Renal pelvis (tissue), 12 donors: ENCODE results near the gene HEXA. TPM values are rescaled to one million over a fixed set of nuclear protein-coding genes. Genes with fewer than 3 reads are reported as not detected.
"Not testable (repeated sequence)": the region's sequence is repeated elsewhere in the genome, so short reads cannot be mapped to it uniquely, and the experiment has no call there.

ENCODE experiments used
- DNase-seq: peaks from one replicate; pipeline ENCODE4 v3.0.0-alpha.2; 2013
- long read RNA-seq, 16 experiments: transcript quantifications; one replicate each; lab custom pipeline, GENCODE V29; 2026
- polyA plus RNA-seq, 3 donors: library from polyadenylated mRNA; unstranded; fragments of 120-200 nt; gene quantifications; one replicate each; pipeline ENCODE4 v1.2.1, GENCODE V29; 2013; ENCODE audit not compliant: insufficient read length in 3 of 3

HEXA gene
- polyA plus RNA-seq, result 100 to 1,000 TPM; 109 to 119 (median 117) TPM
- long read RNA-seq, donor 1, full-length matches to known transcripts, result 33 of 38 reads
- long read RNA-seq, donor 1, partial matches to known transcripts, result 5 of 38 reads
- long read RNA-seq, donor 1, other reads (novel, unspliced or antisense), result 0 of 38 reads
- long read RNA-seq, donor 2, full-length matches to known transcripts, result 42 of 42 reads
- long read RNA-seq, donor 2, partial matches to known transcripts, result 0 of 42 reads
- long read RNA-seq, donor 2, other reads (novel, unspliced or antisense), result 0 of 42 reads
- long read RNA-seq, donor 3, full-length matches to known transcripts, result 18 of 45 reads
- long read RNA-seq, donor 3, partial matches to known transcripts, result 27 of 45 reads
- long read RNA-seq, donor 3, other reads (novel, unspliced or antisense), result 0 of 45 reads
- long read RNA-seq, donor 4, full-length matches to known transcripts, result 49 of 49 reads
- long read RNA-seq, donor 4, partial matches to known transcripts, result 0 of 49 reads
- long read RNA-seq, donor 4, other reads (novel, unspliced or antisense), result 0 of 49 reads
- long read RNA-seq, donor 5, full-length matches to known transcripts, result 20 of 25 reads
- long read RNA-seq, donor 5, partial matches to known transcripts, result 5 of 25 reads
- long read RNA-seq, donor 5, other reads (novel, unspliced or antisense), result 0 of 25 reads
- long read RNA-seq, donor 6, full-length matches to known transcripts, result 37 of 48 reads
- long read RNA-seq, donor 6, partial matches to known transcripts, result 11 of 48 reads
- long read RNA-seq, donor 6, other reads (novel, unspliced or antisense), result 0 of 48 reads
- long read RNA-seq, donor 7, full-length matches to known transcripts, result 32 of 32 reads
- long read RNA-seq, donor 7, partial matches to known transcripts, result 0 of 32 reads
- long read RNA-seq, donor 7, other reads (novel, unspliced or antisense), result 0 of 32 reads
- long read RNA-seq, donor 8, full-length matches to known transcripts, result 13 of 21 reads
- long read RNA-seq, donor 8, partial matches to known transcripts, result 8 of 21 reads
- long read RNA-seq, donor 8, other reads (novel, unspliced or antisense), result 0 of 21 reads
- long read RNA-seq, donor 9, full-length matches to known transcripts, result 46 of 46 reads
- long read RNA-seq, donor 9, partial matches to known transcripts, result 0 of 46 reads
- long read RNA-seq, donor 9, other reads (novel, unspliced or antisense), result 0 of 46 reads
- long read RNA-seq, donor 10, full-length matches to known transcripts, result 28 of 33 reads
- long read RNA-seq, donor 10, partial matches to known transcripts, result 5 of 33 reads
- long read RNA-seq, donor 10, other reads (novel, unspliced or antisense), result 0 of 33 reads
- long read RNA-seq, donor 11, full-length matches to known transcripts, result 9 of 16 reads
- long read RNA-seq, donor 11, partial matches to known transcripts, result 7 of 16 reads
- long read RNA-seq, donor 11, other reads (novel, unspliced or antisense), result 0 of 16 reads
- long read RNA-seq, donor 12, full-length matches to known transcripts, result 53 of 70 reads
- long read RNA-seq, donor 12, partial matches to known transcripts, result 17 of 70 reads
- long read RNA-seq, donor 12, other reads (novel, unspliced or antisense), result 0 of 70 reads
- long read RNA-seq, donor 13, full-length matches to known transcripts, result 16 of 28 reads
- long read RNA-seq, donor 13, partial matches to known transcripts, result 12 of 28 reads
- long read RNA-seq, donor 13, other reads (novel, unspliced or antisense), result 0 of 28 reads
- long read RNA-seq, donor 14, result 0 reads
- long read RNA-seq, donor 15, result 0 reads
- long read RNA-seq, donor 16, full-length matches to known transcripts, result 26 of 31 reads
- long read RNA-seq, donor 16, partial matches to known transcripts, result 5 of 31 reads
- long read RNA-seq, donor 16, other reads (novel, unspliced or antisense), result 0 of 31 reads

DNA sequence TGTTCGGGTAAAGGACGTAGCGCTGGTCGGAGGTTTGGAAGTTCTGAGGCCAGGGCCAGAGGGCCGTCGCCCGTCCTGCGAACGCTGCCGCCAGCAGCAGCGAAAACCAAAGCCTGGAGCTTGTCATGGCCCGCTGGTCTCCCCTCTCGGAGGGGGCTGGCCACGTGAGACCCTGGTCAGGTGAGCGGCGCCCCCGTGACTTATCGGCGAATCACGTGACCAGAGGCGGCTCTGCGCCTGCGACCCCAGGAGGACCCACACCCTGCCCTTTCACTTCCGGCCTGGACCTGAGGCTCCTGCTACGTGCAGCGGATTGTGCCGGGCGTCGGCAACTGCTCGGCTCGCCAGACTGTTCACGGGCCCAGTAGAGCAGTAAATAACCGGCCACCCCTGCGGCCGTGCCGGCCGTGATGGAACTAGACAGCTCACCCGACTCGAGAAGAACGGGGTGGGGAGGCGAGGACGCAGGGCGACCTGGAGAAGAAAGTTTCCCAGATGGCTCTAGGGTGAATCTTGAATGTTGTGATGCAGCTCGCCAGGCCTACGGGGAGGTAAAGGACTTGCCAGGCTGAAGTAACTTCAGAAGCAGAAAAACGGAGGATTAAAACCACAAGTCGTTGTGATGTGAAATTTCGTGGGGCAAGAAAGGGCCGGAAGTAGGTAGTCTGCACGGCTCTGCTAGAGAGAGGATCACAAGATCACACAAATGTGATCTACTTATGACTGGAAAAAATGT, at the start of gene HEXA:
HEXA (minus strand) TSS at position 169 of the 736 bp plus-strand sequence; CDS start at position 127, 42 bp downstream.
- DNase-seq, result peak; percentile 94

DNA sequence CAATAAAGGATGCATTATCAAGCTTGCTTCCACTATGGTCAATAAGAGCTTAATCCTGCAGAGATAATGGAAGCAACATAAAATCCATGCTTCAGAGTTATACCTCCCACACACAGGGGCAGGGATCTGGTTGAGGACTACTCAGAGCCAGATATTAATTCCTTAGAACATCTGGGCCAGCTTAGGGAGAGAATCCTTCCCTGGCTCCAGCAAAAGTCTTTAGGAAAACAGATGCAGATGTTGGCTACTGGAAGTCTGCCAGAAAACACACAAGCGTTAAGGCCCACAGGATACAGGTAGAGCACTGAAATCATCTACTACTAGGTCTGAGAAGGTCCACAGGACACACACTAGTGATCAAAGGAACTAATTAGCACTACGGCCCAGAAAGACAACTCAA, 47.4 kb upstream of the HEXA start:
- no peak for DNase-seq

DNA sequence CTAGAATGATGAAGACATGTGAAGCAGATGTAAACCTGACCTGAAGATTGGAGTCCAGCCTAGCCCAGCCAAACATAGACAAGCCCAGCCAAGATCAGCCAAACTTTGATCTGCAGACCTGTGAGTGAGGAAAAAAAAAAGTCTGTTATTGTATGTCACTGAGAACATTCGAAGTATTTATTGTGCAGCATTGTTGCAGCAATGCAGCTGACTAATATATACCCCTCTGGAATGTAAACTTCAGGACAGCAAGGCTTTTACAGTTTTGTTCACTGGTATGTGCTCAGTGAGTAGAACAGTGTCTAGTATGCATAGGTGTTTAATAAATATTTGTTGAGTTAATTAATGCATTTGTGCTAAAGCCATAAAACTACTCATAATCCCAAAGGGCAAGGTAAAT, 45.7 kb upstream of the HEXA start:
- no peak for DNase-seq

DNA sequence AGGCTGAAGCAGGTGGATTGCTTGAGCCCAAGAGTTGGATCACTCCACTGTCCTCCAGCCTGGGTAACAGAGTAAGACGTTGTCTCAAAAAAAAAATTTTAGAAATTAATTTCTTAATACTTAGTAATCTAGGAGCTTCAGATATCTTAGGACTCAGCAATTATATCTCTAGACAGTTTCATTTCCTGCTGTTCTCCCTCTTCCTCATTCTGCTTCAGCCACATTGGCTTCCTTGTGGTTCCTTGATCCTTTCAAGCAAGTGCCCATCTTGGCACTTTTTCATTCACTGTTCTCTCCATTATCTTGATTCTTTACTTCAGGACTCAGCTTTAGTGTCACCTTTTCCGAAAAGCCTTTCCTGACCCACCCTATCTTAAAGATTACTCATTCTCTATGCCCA, 44.8 kb upstream of the HEXA start:
- no peak for DNase-seq

DNA sequence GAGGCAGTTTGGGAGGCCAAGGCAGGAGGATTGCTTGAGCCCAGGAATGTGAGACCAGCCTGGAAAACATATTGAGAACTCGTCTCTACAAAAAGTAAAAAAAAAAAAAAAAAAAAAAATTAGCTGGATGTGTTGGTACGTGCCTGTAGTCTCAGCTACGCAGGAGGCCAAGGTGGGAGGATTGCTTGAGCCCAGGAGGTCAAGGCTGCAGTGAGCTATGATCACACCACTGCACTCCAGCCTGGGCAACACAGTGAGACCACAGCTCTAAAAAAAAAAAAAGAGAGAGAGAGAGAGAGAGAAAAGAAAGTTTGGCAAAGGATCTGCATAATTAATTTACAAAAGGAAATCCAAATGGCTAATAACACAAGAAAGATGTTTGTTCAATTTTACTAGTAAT, 44.0 kb upstream of the HEXA start:
- DNase-seq, result not testable (repeated sequence)

DNA sequence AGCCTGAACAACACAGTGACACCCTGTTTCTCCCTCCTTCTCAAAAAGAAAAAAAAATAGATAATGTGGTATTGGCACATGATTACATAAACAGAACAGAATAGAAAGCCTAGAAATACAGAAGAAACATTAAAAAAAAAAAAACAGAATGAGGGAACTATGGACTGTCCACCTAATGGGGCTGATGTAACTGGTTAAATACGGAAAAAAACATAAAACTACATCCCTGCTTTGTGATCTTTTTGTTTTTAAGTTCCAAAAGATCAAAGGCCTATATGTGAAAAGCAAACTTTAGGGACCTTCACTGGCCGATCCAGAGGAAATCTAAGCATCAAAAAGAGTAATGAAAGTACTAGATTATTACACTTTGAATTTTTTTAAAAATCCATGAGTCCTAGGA, 39.5 kb upstream of the HEXA start:
- DNase-seq, result no peak

DNA sequence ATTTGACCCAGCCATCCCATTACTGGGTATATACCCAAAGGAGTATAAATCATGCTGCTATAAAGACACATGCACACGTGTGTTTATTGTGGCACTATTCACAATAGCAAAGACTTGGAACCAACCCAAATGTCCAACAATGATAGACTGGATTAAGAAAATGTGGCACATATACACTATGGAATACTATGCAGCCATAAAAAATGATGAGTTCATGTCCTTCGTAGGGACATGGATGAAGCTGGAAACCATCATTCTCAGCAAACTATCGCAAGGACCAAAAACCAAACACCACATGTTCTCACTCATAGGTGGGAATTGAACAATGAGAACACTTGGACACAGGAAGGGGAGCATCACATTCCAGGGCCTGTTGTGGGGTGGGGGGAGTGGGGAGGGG, 37.5 kb upstream of the HEXA start:
- DNase-seq, result not testable (repeated sequence)

DNA sequence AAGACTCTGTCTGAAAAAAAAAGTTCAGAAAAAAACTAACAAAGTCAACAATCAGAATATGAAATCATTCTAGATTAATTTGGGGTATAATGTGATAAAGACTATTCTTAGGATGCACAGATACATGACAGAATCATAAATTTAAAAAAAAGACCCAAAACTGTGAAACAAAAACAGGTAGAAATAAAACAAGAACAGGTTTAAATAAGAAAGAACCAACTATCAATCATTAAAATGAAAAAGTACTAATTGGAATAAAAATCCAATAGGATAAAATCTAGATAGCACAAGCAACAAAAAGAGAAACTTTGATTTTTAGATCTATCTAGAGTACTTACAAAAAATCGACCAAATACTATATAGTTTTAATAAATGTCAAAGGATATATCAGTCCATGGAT, 35.7 kb upstream of the HEXA start:
- DNase-seq, result no peak

DNA sequence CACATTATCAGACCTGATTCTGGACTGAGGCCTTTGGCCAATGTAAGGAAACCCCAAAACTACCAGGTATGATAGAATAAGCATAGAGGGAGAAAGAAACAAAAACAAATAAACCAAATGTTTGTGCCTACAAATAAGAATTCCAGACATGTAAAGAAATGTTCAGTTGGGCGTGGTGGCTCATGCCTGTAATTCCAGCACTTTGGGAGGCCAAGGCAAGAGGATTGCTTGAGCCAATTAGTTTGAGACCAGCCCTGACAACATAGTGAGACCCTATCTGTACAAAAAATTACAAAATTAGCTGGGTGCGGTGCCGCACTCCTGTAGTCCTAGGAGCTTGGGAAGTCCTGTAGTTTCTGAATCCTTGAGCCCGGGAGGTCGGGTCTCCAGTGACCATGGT, 35.3 kb upstream of the HEXA start:
- no peak for DNase-seq

DNA sequence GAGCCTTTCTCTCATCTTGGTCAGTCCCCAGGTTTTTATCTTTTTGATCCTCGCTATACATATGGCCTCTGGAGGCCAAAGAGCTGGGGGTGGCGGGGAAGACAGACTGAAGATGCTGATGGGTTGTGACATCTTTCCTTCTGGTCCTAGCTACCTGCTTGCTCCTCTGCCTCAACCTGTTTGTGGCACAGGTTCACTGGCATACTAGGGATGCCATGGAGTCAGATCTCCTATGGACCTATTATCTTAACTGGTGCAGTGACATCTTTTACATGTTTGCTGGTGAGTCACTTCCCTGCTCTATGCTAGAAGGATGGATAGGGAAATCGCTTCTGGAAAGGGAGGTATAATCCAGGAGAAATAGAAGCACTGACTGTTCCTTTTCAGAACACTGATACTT, 31.1 kb upstream of the HEXA start:
- no peak for DNase-seq

DNA sequence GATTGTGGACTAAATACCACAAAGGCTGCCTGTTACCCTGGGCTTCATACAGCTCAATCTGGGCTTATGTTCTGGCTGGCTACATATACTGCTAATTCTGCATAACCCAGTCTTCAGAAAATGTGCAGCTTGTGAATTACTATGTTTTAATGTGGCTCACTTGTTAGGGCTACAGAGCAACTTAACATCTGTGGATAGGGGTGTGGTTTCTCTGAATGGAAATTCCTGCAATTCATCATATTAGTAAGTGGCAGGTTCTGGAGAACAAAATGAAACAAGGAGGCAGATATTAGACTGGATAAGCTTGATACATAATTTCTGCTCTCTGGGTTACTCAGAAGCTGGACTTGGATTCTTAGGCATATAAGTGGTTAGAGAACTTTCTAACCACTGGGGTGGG, 29.0 kb upstream of the HEXA start:
- DNase-seq, result no peak

DNA sequence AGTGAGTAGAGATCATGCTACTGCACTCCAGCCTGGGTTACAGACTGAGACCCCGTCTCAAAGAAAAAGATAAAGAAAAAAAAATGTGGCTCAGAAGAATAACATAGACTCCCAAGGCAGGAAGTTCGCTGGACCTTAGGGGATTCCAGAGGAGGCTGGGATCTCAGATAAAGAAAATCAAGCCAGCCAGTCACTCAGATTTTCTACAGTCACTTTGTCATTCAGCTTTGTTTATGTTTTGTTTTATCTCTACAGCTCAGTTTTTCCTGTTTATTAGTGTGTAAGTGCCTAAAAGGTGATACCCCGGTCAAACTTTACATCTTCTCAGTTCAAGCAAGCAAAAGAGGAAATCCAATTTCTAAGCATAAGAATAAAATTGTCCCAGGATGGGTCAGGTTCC, 28.5 kb upstream of the HEXA start:
- no peak for DNase-seq

DNA sequence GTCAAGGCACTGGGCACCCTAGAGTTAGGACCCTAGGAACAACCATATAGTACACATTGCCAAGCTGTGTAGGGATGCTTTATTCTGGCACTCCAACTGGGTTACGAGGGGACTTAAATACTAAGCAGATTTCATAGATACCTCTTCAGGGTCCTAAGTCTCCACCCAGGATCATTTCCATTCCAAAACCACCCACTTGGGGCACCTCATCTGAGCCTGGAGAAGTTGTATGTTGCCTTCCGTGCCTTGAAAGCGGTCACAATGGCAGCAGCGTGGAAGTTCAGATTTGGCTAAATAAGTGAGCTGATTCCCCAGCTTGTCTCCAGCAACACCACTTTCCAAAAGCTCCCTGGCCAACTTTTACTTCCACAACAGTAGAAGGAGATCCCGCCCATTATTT, 26.9 kb upstream of the HEXA start:
- DNase-seq, result no peak

DNA sequence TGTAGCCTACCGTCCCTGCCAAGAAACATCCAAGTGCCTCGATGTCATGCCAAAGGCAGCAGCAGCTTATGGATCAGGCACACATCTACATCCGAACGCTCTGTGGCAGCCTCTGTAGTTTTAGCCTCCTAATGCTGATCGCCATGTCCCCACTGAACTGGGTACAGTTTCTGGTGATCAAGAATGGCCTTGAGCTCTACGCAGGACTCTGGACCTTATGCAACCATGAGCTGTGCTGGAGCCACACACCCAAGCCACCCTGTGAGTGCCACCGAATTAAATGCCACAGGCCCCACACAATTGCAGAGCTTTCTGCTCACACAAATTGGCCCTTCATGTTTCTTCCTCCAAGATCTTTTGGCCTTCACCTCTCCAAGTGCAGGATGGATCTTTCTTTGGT, 22.8 kb upstream of the HEXA start:
- DNase-seq, result no peak

DNA sequence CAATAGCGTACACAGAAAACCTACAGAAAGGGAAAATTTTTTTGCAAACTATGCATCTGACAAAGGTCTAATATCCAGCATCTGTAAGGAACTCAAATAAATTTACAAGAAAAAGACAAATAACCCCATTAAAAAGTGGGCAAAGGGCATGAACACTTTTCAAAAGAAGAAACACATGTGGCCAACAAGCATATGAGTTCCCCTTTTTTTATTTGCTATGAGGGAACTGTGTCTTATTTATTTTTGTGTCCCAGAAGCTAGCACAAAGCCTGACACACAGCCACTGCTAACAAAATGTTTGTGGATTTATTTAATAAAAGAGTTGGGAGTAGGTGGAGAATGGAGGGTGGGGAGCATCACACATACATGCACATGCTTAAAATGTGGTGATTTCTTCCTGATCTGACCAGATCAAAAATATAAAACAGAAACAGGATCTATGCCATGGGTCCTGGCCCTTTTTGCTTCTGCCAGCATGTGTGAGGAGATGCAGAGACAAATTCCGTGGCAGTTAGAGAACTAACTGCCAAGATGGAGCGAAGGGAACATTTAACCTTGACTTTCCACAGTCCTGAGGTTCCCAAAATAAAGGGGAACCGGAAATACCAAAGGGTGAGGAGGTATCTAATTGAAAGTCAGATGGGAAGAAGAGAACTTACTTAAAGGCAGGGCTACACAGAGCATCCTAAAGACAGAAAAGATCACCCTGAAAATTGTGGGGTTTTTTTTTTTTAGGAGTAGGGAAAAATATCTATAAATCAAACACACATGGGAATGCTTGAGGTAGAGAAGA, 22.2 kb upstream of the HEXA start, which contains the start of gene TMEM202:
TMEM202 (plus strand) TSS at position 510 of the 793 bp plus-strand sequence; CDS start at position 532, 22 bp downstream.
- DNase-seq, result no peak

DNA sequence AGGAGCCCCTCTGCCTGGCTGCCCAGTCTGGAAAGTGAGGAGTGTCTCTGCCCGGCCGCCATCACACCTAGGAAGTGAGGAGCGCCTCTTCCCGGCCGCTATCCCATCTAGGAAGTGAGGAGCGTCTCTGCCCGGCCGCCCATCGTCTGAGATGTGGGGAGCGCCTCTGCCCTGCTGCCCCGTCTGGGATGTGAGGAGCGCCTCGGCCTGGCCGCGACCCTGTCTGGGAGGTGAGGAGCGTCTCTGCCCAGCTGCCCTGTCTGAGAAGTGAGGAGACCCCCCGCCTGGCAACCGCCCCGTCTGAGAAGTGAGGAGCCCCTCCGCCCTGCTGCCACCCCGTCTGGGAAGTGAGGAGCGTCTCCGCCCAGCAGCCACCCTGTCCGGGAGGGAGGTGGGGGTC, 20.5 kb upstream of the HEXA start:
- DNase-seq, result not testable (repeated sequence)

DNA sequence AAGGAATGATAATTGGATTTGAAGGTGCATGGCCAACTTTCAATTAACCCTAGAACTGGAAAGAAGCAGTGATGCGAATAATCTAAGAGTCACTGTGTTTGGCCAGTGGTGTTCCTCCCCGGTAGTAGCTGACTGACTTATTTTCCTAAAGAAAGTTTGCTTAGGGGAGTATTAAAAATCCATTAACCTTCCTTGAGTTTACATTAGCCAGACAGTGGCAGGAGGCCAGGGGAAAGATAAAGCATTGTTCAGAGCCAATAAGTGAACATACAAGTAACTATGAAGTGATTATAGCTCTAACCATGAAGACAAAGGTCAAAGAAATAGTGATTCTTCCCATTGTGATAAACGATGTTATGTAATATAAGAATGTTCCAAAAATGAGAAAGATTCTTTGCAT, 13.4 kb upstream of the HEXA start:
- peak; percentile 5 for DNase-seq

DNA sequence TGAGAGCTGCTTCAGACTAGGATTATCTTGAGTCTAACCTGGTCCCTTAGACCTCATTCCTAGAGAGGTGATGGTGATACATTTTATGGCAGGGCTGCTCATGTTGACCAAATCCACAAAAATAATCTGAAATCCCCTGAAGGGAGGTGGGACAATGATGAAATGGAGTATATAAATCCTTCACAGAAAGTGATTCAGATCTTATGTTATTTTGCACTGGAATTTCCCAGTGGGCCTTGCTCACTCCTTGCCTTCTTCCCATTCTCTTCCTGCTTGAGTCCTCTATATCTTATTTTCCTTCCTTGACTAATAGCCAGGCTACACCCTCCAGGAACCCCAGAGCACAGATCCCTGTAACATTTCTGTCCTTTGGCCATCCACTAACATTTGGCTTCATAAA, 11.9 kb upstream of the HEXA start:
- no peak for DNase-seq

DNA sequence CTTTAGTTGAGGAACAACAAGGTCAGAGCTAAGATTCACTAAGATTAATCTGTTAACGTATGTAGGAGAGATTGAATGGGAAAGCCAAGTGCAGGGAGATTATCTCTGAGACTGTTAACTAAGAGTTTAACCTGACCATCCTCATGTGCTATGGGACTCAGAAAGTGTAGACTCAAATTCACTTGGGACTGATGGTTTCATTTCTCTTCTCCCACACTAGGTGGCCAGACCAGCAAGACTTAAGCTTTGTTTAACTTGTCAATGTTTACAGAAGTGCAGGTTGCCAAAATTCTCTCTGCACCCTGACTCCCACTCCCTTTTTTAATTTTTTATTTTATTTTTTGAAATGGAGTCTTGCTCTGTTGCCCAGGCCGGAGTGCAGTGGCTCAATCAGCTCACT, 6.3 kb upstream of the HEXA start:
- no peak for DNase-seq
